Choroid plexus epithelial cell (primary cell): ENCODE data around the gene PPP1R12B.
A peak's percentile ranks its signal among the peaks of the same experiment; 100 is the strongest.
"Not testable (repeated sequence)": the region's sequence is repeated elsewhere in the genome, so short reads cannot be mapped to it uniquely, and the experiment has no call there.

ENCODE experiments used
- DNase-seq: peaks from one replicate; pipeline ENCODE4 v3.0.0-alpha.2; 2010; ENCODE audit warnings: low read depth
- H3K4me3 ChIP-seq: 2 replicates; pipeline ENCODE4 v1.5.1; 2011; ENCODE audit warnings: low read depth, mild to moderate bottlenecking, control low read depth, low read length, moderate library complexity
- TF ChIP-seq, protein P1 (sequence below): conservative IDR thresholded peaks from 2 replicates; pipeline ENCODE4 v1.5.1; 2011; ENCODE audit warnings: low read depth, mild to moderate bottlenecking, control low read depth, inconsistent platforms, low read length, moderate library complexity

Gene PPP1R12B

DNA sequence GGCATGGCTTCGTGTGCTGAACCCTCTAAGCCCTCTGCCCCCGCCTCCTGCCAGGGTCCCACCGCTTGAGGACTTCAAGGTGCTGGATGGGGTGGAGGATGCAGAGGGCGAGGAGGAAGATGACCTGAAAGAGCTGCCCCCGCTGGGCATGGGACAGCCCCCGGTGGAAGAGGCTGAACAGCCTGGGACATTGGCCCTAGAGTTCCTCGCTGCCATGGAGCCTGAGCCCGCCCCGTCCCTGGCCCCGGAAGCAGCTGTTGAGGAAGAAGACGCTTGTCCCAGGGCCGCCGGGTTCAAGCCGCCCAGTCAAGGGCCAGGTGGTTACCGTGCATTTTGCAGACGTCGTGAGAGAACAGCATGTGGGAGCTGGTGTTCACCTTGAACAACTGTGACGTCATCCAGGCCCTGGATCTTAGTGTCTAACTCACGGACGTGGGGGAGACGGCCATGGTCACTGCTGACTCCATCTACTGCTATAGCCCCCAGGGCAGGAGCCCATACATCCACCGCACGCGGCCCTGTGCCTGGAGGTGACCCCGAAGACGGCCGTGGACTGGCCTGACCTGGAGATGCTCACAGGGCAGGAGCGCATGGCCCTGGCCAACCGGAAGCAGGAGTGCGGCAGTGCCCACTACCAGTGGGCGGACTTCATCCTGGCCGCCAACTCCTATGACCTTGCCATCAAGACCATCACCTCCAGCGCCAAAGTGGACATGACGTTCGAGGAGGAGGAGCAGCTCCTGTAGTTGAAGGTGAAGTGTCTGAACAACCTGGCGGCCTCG, 90.1 kb downstream of the PPP1R12B start:
- no peak overlapping the region for H3K4me3 ChIP-seq
- DNase-seq = no peak
- TF ChIP-seq, protein P1, sequence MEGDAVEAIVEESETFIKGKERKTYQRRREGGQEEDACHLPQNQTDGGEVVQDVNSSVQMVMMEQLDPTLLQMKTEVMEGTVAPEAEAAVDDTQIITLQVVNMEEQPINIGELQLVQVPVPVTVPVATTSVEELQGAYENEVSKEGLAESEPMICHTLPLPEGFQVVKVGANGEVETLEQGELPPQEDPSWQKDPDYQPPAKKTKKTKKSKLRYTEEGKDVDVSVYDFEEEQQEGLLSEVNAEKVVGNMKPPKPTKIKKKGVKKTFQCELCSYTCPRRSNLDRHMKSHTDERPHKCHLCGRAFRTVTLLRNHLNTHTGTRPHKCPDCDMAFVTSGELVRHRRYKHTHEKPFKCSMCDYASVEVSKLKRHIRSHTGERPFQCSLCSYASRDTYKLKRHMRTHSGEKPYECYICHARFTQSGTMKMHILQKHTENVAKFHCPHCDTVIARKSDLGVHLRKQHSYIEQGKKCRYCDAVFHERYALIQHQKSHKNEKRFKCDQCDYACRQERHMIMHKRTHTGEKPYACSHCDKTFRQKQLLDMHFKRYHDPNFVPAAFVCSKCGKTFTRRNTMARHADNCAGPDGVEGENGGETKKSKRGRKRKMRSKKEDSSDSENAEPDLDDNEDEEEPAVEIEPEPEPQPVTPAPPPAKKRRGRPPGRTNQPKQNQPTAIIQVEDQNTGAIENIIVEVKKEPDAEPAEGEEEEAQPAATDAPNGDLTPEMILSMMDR = no peak

DNA sequence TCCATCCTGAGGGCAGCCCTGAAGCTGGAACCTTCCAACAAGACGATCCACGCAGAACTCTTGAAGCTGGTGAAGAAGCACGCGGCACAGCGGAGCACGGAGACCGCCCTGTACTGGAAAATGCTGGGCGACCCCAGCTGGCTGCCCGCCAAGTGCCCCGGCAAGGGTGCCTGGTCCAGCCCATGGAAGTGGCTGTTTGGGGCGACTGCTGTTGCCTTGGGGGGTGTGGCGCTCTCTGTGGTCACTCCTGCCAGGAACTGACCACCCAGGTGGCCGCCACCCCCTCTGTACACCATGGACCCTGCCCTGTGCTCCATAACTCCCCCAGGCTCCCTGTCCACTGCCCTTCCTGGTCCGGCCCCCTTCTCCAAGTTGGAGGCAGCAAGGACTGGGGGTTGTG, 90.8 kb downstream of the PPP1R12B start:
- DNase-seq = no peak
- TF ChIP-seq, protein P1 = no peak

DNA sequence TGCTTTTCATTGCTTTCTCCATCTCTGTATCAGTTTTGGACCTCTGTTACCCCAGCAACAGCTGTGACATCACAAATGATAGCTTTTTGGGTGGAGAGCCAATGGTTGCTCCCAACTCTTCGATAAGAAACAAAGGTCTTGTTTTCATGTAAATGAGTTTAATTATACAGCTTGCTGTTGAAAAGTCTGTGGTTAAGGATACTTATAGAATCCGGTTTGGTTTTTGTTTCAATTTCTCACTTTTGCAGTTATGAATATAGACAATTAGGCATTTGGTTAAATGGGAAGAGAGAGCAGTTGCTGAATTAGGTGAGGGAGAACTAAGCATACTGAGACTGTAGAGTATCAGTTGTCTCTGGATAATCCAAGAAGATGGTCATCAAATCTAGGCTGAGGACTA, 99.6 kb downstream of the PPP1R12B start:
- H3K4me3 ChIP-seq, DNase-seq: not testable (repeated sequence)

More for the DNA sequence above, 90.8 kb downstream of the PPP1R12B start:
- no peak overlapping the region for H3K4me3 ChIP-seq

DNA sequence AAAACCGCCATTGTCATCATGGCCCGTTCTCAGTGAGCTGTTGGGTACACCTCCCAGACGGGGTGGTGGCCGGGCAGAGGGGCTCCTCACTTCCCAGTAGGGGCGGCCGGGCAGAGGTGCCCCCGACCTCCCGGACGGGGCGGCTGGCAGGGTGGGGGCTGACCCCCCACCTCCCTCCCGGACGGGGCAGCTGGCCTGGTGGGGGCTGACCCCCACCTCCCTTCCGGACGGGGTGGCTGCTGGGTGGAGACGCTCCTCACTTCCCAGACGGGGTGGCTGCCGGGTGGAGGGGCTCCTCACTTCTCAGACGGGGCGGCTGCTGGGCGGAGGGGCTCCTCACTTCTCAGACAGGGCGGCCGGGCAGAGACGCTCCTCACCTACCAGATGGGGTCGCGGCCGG, 103.1 kb downstream of the PPP1R12B start:
- H3K4me3 ChIP-seq, DNase-seq: not testable (repeated sequence)

DNA sequence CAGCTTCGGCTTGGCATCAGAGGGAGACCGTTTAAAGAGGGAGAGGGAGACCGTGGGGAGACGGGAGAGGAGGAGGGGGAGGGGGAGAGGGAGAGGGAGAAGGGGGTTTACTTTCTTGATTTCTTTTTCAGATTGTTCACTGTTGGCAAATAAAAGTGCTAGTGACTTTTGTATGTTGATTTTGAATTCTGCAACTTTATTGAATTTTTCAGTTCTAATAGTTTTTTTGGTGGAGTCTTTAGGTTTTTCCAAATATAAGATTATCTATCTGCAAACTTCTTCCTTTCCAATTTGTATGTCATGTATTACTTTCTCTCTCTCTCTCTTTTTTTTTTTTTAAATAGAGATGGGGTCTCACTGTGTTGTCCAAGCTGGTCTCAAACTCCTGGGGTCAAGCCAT, 104.0 kb downstream of the PPP1R12B start:
- no peak for DNase-seq
- no peak overlapping the region for H3K4me3 ChIP-seq
- TF ChIP-seq, protein P1 = no peak

DNA sequence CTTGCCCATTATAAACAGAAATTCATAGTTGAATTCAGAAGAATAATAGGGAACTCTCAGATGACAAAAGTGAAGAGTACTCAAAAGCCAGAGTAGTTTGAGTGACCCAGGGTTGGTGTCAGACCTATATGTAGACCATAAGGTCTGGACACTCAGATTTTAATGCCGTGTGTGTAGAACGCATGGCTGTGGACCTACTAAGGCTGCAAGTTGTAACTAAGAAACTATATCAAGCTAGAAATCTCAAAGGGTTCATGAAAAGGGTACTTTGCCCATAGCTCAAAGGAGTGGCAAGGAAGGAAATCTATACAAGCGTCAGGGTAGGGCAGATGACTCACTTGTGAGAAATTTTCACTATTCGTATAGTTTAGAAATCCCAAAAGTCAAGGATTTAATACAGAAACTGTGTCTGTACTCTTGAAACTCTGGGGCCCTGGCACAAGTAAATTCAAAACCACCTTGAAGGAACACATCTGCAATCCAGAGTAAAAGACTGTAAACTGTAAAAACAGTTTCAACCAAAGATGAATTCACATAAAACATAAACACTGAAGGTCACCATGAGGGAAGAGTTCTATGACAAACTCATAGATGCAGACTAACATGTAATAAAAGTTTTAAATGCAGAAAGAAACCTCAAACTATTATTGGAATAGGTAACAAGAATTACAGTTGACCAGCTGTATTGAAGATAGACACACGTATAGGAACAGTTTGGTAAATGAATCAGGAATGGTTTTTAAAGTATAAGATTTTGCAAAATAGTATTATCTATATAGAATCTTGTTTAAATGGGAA, 108.1 kb downstream of the PPP1R12B start:
- not testable (repeated sequence) for H3K4me3 ChIP-seq
- peak; percentile 67 for DNase-seq

DNA sequence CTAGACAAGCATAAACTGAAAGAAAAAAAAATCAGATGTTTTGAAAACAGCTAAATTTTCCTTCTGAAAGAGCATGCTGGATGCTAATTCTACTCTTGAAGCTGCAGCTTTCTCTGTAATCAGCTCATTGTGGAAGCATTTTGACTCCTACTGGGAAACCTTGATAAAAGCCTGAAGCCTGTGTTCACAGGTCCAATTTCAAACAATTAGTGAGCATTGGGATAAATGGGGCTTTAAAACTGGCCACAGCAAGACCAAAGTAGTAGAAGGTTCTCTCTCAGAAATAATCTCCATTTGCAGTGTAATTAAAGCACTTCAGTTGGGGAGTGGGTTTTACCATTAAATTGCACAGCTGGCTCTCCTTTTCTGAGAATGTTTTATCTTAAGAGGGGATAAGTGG, 110.2 kb downstream of the PPP1R12B start:
- H3K4me3 ChIP-seq, DNase-seq: not testable (repeated sequence)

DNA sequence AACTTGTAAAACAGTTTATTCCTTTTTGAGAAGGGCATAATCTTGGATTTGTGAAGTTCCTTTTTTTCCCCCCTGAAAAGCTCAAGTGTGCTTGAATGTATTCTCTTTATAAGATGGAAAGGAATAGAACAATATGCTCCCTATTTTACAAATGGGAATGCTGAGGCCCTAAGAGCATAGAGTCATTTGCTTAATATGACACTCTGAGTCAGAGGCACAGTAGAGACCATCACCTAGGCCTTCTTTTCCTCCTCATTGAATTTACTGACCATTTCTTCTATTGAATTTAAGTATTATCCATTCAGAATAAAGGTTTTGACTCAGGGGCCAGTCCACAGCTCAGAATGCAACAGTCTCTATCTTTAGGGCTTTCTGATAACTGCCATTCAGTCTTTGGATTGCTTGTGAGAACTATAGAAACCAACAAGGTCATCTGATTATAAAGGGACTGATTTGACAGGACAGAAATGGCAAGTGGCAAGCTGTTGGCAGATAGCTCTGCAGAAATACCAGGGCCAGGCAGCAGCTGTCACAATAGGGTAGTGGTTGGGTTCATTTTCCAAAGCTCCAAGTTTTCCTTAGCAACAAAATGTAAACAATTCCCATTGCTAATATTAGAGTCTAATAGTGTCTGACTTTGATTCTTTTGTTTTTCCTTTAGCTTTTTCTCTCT, 111.1 kb downstream of the PPP1R12B start:
- not testable (repeated sequence) for DNase-seq, H3K4me3 ChIP-seq

DNA sequence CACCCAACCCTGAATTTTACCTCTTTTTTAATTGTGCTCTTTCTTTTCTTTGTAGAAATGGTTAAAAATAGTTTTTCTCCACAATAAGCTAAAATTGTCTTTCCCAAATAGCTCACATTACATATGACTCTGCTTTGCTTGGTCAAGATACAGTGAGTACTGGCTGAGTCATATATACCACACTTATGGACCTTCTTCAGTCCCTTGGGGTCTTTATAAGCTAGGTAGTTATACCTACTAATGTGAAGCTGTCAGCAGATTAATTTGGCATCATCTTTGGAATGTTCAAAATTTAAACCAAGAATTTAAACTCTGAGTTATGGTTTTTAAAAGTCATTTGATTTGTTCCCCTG, 111.6 kb downstream of the PPP1R12B start:
- DNase-seq = peak; percentile 69
- H3K4me3 ChIP-seq = not testable (repeated sequence)

DNA sequence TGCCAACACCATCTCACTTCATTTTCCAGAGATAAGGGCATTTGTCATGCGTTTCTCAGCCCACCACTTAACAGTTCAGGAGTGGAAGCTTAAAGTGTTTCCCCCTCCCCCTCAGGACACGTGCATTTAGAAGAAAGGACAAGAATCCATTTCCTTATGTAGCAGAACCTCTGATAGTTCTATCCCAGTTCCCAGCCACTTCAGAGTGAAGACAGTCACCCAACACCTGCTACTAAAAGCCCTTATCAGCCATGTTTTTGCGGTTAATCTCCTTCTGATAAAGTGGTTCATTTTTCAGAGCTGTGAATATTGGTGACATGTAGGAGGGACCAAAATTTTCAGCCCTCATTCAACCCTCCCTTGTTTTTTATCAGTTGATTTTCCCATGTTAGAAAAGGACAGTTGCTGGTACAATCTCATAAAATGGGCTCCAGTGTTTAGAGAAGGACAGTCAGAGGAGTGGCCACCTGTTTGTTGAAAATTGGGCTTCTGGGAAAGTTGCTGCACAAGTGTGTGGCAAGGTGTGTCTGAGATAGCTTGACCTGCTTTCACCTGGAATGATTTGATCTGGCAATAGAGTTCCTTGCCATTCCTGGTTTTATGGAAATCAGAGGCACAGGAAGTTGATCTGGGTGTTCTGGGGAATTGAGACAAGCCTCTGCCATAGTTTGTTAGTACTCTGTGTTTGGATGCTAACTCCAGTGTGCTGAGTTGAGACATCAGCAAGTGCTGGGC, 114.0 kb downstream of the PPP1R12B start:
- DNase-seq = no peak
- H3K4me3 ChIP-seq = no peak overlapping the region
- TF ChIP-seq, protein P1 = no peak
